Brain microvascular endothelial cell (primary cell): ENCODE data around the gene CYP1B1.
A peak's percentile ranks its signal among the peaks of the same experiment; 100 is the strongest.

Experiments
- DNase-seq: peaks from one replicate; pipeline ENCODE4 v3.0.0-alpha.2; 2020
- H3K27ac ChIP-seq: fragments of 250-450 bp; sonication (Bioruptor Pico); 2 replicates; pipeline ENCODE4 v1.5.1; 2020; ENCODE audit warnings: mild to moderate bottlenecking, moderate library complexity
- H3K27me3 ChIP-seq: fragments of 250-450 bp; sonication (Bioruptor Pico); replicated peaks from 2 replicates; pipeline ENCODE4 v1.5.1; 2020; ENCODE audit warnings: mild to moderate bottlenecking
- H3K36me3 ChIP-seq: fragments of 250-450 bp; sonication (Bioruptor Pico); replicated peaks from 2 replicates; pipeline ENCODE4 v1.5.1; 2020; ENCODE audit warnings: mild to moderate bottlenecking
- H3K4me3 ChIP-seq: 2 replicates; pipeline ENCODE4 v1.5.1; 2011; ENCODE audit warnings: low read depth, mild to moderate bottlenecking, control low read depth, low read length, moderate library complexity
- in situ Hi-C: cut with HindIII; loops from 2 replicates; pipeline ENCODE4 v1.10.0; 2017; ENCODE audit warnings: low sequenced_read_pairs, low pct_ligation_motif_present
- TF ChIP-seq, protein P1 (sequence below): IDR thresholded peaks from 2 replicates; pipeline ENCODE4 v1.5.1; 2011; ENCODE audit warnings: low read depth, mild to moderate bottlenecking, moderate library complexity, low read length, control low read depth, inconsistent platforms; ENCODE audit errors: missing control alignments

The CYP1B1 gene

GRCh38 chr2:38104598-38104997 is 28.6 kb upstream of the CYP1B1 start:
- Histone ChIP-seq H3K27ac (no peak overlapping the region), H3K36me3 (no peaks in the 10 kb centered on the region), H3K4me3 (no peak overlapping the region), H3K27me3 (no peaks in the 10 kb centered on the region)
- in situ Hi-C loops, result no loop called here
- no peak for DNase-seq
- TF ChIP-seq, protein P1, sequence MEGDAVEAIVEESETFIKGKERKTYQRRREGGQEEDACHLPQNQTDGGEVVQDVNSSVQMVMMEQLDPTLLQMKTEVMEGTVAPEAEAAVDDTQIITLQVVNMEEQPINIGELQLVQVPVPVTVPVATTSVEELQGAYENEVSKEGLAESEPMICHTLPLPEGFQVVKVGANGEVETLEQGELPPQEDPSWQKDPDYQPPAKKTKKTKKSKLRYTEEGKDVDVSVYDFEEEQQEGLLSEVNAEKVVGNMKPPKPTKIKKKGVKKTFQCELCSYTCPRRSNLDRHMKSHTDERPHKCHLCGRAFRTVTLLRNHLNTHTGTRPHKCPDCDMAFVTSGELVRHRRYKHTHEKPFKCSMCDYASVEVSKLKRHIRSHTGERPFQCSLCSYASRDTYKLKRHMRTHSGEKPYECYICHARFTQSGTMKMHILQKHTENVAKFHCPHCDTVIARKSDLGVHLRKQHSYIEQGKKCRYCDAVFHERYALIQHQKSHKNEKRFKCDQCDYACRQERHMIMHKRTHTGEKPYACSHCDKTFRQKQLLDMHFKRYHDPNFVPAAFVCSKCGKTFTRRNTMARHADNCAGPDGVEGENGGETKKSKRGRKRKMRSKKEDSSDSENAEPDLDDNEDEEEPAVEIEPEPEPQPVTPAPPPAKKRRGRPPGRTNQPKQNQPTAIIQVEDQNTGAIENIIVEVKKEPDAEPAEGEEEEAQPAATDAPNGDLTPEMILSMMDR, result no peak

DNA sequence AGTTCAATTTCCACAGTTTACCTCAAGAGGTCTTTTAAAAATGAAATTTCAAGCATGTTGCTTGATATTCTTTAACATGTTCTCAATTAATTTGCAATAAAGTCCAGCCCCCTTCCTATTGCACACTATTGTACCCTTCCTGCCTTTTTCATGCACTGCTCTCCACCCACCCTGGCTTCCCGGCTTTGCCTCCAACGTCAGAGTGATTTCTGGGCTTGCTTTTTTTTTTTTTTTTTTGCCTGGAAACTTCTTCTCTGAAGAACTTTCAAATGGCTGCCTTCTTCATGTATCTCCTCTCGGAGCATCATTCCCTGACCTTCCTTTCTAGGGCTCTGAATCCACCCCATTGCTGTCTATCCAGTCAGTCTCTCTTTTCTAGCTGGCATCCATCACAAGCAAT is 24.4 kb upstream of the CYP1B1 start:
- Histone ChIP-seq H3K27me3 (no peaks in the 10 kb centered on the region), H3K4me3 (no peak overlapping the region), H3K27ac (no peak overlapping the region), H3K36me3 (no peaks in the 10 kb centered on the region)
- TF ChIP-seq, protein P1, result no peak
- in situ Hi-C loops, result no loop called here
- DNase-seq, result no peak

DNA sequence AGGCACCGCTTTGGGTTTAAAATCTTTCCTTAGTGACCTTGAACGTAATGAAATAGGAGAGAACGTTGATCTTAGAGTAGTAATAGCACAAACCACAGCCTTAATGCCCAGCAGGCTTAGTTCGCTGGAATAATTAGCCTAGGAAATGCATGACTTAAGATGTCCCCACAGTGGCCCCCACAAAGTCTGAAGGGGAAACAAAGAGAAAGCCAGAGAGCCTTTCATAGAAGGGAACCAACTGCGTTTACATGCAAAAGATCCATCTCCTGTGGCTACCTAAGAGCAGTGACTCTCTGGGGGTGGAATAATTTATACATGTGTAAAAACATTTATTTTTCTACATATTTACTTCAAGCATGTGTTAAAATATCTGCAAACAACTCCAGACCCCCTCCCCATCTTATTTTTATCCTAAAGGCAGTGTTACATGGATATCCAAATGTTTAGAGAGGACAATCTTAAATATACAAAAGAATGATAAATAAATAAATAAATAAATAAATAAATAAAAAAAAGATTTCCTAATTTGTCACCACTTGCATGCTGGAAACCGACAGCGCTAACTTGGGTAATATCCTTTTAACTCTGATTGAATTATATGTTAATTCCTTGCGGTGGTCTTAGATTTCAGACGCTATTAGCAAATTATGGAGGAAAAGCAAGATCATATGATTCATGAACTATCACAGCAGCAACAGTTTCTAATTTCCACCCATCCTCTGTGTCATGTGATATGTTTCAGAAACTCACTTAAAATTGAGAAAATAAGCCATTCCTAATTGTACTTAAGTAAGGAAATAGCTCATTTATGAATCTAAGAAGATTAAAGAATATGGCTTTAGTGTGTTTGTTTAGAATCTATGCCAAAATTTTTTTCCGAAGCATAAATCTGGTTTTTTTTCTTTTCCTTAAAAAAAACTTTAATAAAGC is 23.4 kb upstream of the CYP1B1 start:
- Histone ChIP-seq H3K36me3 (no peaks in the 10 kb centered on the region), H3K27me3 (no peaks in the 10 kb centered on the region), H3K4me3 (no peak overlapping the region), H3K27ac (no peak overlapping the region)
- no peak for DNase-seq
- TF ChIP-seq, protein P1, result no peak
- in situ Hi-C loops, result no loop called here

DNA sequence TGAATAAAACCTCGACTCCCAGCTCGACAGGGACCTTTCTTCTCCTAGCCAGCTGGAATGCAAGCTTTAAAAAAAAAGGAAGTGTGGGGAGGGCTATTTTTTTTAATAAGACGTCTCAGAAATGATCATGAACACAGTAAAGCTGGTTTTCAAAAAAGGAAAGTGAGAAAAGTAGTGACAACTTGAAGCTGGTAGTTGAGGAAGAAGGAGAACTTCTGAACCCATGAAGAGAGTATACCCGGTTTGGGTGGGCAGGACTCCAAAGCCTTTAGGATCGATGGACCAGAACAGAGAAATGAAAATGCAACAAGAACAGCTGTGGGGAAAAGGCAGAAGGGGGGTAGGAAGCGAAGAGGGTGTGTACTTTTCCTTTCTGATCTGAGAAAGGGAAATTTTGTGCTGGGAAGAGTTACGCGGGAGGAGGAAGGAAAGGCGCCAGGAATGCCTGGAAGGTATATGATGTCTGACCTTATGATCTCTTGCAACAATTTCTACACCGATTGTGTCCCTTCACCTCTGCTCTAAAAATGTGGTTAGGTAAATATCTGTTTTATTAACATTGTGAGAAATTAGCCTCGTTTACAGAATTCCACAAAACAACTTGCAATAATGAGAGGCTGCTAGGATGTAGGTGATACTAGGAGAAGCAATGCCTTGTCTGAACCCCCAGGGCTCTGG is 22.6 kb upstream of the CYP1B1 start:
- peak overlapping the region; percentile 50 for H3K27ac ChIP-seq
- DNase-seq, result no peak
- no peaks in the 10 kb centered on the region for H3K36me3 ChIP-seq
- TF ChIP-seq, protein P1, result no peak
- in situ Hi-C loops, result no loop called here
- no peaks in the 10 kb centered on the region for H3K27me3 ChIP-seq
- no peak overlapping the region for H3K4me3 ChIP-seq

- peak overlapping the region; percentile 50 for H3K27ac ChIP-seq
- H3K36me3 ChIP-seq, result no peaks in the 10 kb centered on the region
- TF ChIP-seq, protein P1, result no peak
- DNase-seq, result no peak
- no peak overlapping the region for H3K4me3 ChIP-seq
- in situ Hi-C loops, result no loop called here
- H3K27me3 ChIP-seq, result no peaks in the 10 kb centered on the region
Observed at GRCh38 chr2:38097988-38098385, 22.0 kb upstream of the CYP1B1 start.
